Prostate gland (tissue), 2 donors: ENCODE results near the gene MCM3AP. TPM values are rescaled to one million over a fixed set of nuclear protein-coding genes. Genes with fewer than 3 reads are reported as not detected.

Experiments used
- DNase-seq: peaks from one replicate; pipeline ENCODE4 v3.0.0-alpha.2; 2019; ENCODE audit warnings: low spot score
- H3K27ac ChIP-seq, 2 donors: fragments of 200-600 bp; sonication (generic); 2 replicates each; pipeline ENCODE4 v1.5.1; 2017 to 2019
- H3K27me3 ChIP-seq: fragments of 200-600 bp; sonication (generic); replicated peaks from 2 replicates; pipeline ENCODE4 v1.5.1; 2019; ENCODE audit not compliant: insufficient read depth
- H3K36me3 ChIP-seq, 2 donors: fragments of 200-600 bp; sonication (generic); 1 replicate in 1 of 2; 2 replicates in 1 of 2; pipeline versions ENCODE4 v1.5.1 to v1.8.1; 2017 to 2019
- H3K4me1 ChIP-seq: fragments of 200-600 bp; sonication (generic); replicated peaks from 2 replicates; pipeline ENCODE4 v1.5.1; 2019
- H3K4me3 ChIP-seq, 2 donors: fragments of 200-600 bp; sonication (generic); 2 replicates each; pipeline ENCODE4 v1.5.1; 2017 to 2019
- H3K9me3 ChIP-seq: fragments of 200-600 bp; sonication (generic); 2 replicates; pipeline ENCODE4 v1.5.1; 2017
- CTCF ChIP-seq, 4 experiments: fragments of 200-600 bp in 2 of 4; fragments of 450-650 bp in 2 of 4; sonication (generic) in 2 of 4; IDR thresholded peaks; 1 replicate in 3 of 4; 2 replicates in 1 of 4; pipeline ENCODE4 v1.5.1; 2016 to 2019; ENCODE audit warnings: antibody characterized with exemption in 4 of 4, mild to moderate bottlenecking in 2 of 4, moderate library complexity in 2 of 4
- POLR2A ChIP-seq: fragments of 450-650 bp; IDR thresholded peaks from one replicate; pipeline ENCODE4 v1.6.1; 2016; ENCODE audit warnings: antibody characterized with exemption, mild to moderate bottlenecking
- POLR2AphosphoS5 ChIP-seq: sonication (generic); formaldehyde crosslinking; IDR thresholded peaks from one replicate; pipeline ENCODE4 v1.6.1; 2017; ENCODE audit warnings: antibody characterized with exemption
- WGBS: methylation state at CpG from one replicate; pipeline ENCODE4 v1.1.5; 2018; 5-methylcytosine and 5-hydroxymethylcytosine counted together
- intact Hi-C: fragments of 100-400 bp; cut with DNase I; formaldehyde crosslinking; loops from one replicate; pipeline ENCODE4 v1.14.2; 2022
- total RNA-seq, 2 donors: library from RNA; depleted of rRNA; stranded (reverse); fragments of >200 nt; gene quantifications; one replicate each; pipeline ENCODE4 v1.1.0, GENCODE V29; 2016

Gene MCM3AP
- total RNA-seq, 2 donors from 2014 or later, result 107 to 120 TPM

GRCh38 chr21:46264046-46264689, 21.2 kb downstream of the MCM3AP start:
- Histone ChIP-seq H3K27me3 (no peaks in the 10 kb centered on the region), H3K36me3 (peaks cover 19 to 23% of the 10 kb centered on the region in 2 donors), H3K4me1 (no peaks in the 10 kb centered on the region), H3K27ac (no peak overlapping the region), H3K9me3 (no peaks in the 10 kb centered on the region), H3K4me3 (no peak overlapping the region)
- 93% methylated on average over 22 of the region's 22 CpGs for WGBS
- no peak for TF ChIP-seq POLR2AphosphoS5
- TF ChIP-seq CTCF (IDR thresholded peaks at IDR 0.05), result no peak
- TF ChIP-seq POLR2A, result no peak
- intact Hi-C loops, result no loop called here
- DNase-seq, result no peak

- DNase-seq, result no peak
- TF ChIP-seq POLR2AphosphoS5, result no peak
- TF ChIP-seq POLR2A, result no peak
- no peak for TF ChIP-seq CTCF (IDR thresholded peaks at IDR 0.05)
- H3K9me3 ChIP-seq, result no peaks in the 10 kb centered on the region
- intact Hi-C loops, result no loop called here
- no peak overlapping the region for H3K4me3 ChIP-seq
- WGBS, result 89% methylated on average over 18 of the region's 18 CpGs
- H3K27me3 ChIP-seq, result no peaks in the 10 kb centered on the region
- H3K36me3 ChIP-seq, result peaks cover 30 to 44% of the 10 kb centered on the region in 2 donors
- no peaks in the 10 kb centered on the region for H3K4me1 ChIP-seq
- H3K27ac ChIP-seq, result no peak overlapping the region
Measured at GRCh38 chr21:46256501-46256994, 28.9 kb downstream of the MCM3AP start.

GRCh38 chr21:46255758-46256337, 29.6 kb downstream of the MCM3AP start:
- no peak for DNase-seq
- H3K27ac ChIP-seq, result no peak overlapping the region
- H3K36me3 ChIP-seq, result peaks cover 26 to 44% of the 10 kb centered on the region in 2 donors
- intact Hi-C loops, result no loop called here
- TF ChIP-seq POLR2A (no peak), POLR2AphosphoS5 (no peak), CTCF (IDR thresholded peaks at IDR 0.05) (no peak)
- 87% methylated on average over 6 of the region's 6 CpGs for WGBS
- no peaks in the 10 kb centered on the region for H3K27me3 ChIP-seq
- no peak overlapping the region for H3K4me3 ChIP-seq
- H3K9me3 ChIP-seq, result no peaks in the 10 kb centered on the region
- no peaks in the 10 kb centered on the region for H3K4me1 ChIP-seq

GRCh38 chr21:46255166-46255565, 30.2 kb downstream of the MCM3AP start:
- DNase-seq, result no peak
- Histone ChIP-seq H3K4me1 (no peaks in the 10 kb centered on the region), H3K27ac (no peak overlapping the region), H3K27me3 (no peaks in the 10 kb centered on the region), H3K4me3 (no peak overlapping the region), H3K36me3 (peaks cover 21 to 37% of the 10 kb centered on the region in 2 donors), H3K9me3 (no peaks in the 10 kb centered on the region)
- WGBS, result 88% methylated on average over 11 of the region's 11 CpGs
- intact Hi-C loops, result no loop called here
- no peak for TF ChIP-seq POLR2A
- no peak for TF ChIP-seq CTCF (IDR thresholded peaks at IDR 0.05)
- TF ChIP-seq POLR2AphosphoS5, result no peak
